Panc1 (cell line): ENCODE data around the gene PTPRN. TPM values are rescaled to one million over a fixed set of nuclear protein-coding genes. Genes with fewer than 3 reads are reported as not detected.

Experiments used
- ATAC-seq: fragments of 200-7000 bp; cut with Tn5 transposase; 2 replicates; pipeline ENCODE4 v1.9.1; 2020; ENCODE audit warnings: mild to moderate bottlenecking, moderate library complexity
- BruUV-seq: library from RNA; stranded (reverse); fragments of 400-500 nt; replicated peaks from 2 replicates; lab custom pipeline; 2021; lab: Mats Ljungman, UMichigan
- CTCF ChIA-PET: fragments of 300-600 bp; sonication (Branson Sonifier 250); formaldehyde crosslinking; loops from one replicate; lab custom pipeline; 2022; ENCODE audit warnings: antibody characterized with exemption; lab: Charles Lee
- POLR2A ChIA-PET: fragments of 300-600 bp; sonication (Branson Sonifier 250); formaldehyde crosslinking; loops from one replicate; lab custom pipeline; 2022; ENCODE audit warnings: antibody characterized with exemption; lab: Charles Lee
- DNase-seq: peaks from one replicate; pipeline ENCODE4 v3.0.0-alpha.2; 2010; ENCODE audit warnings: low read depth, low spot score
- H3K27ac ChIP-seq: 2 replicates; pipeline ENCODE4 v1.5.1; 2011; ENCODE audit warnings: mild to moderate bottlenecking, low read length, inconsistent platforms
- H3K27me3 ChIP-seq: fragments of 200-500 bp; sonication (Bioruptor generic); 2 replicates; pipeline ENCODE4 v1.6.0; 2014; ENCODE audit warnings: low read length, inconsistent platforms; ENCODE audit not compliant: control insufficient read depth, insufficient read depth
- H3K36me3 ChIP-seq: fragments of 200-500 bp; sonication (Bioruptor generic); 2 replicates; pipeline ENCODE4 v1.5.1; 2014; ENCODE audit warnings: inconsistent platforms, mild to moderate bottlenecking, low read length, moderate library complexity; ENCODE audit not compliant: control insufficient read depth, insufficient read depth
- H3K4me1 ChIP-seq: 2 replicates; pipeline ENCODE4 v1.5.1; 2011; ENCODE audit warnings: inconsistent platforms, mild to moderate bottlenecking, low read length, moderate library complexity; ENCODE audit not compliant: control insufficient read depth, insufficient read depth
- H3K4me3 ChIP-seq, 2 experiments: 2 replicates each; pipeline ENCODE4 v1.5.1; 2011 to 2012; ENCODE audit warnings: low read depth in 2 of 2, low read length in 2 of 2, mild to moderate bottlenecking in 2 of 2, inconsistent platforms in 1 of 2, moderate library complexity in 1 of 2
- H3K9me3 ChIP-seq: fragments of 200-500 bp; sonication (Bioruptor generic); 2 replicates; pipeline ENCODE4 v1.5.1; 2014; ENCODE audit warnings: low read depth, mild to moderate bottlenecking, inconsistent platforms, low read length, moderate library complexity; ENCODE audit not compliant: control insufficient read depth, insufficient read depth
- POLR2AphosphoS5 ChIP-seq: IDR thresholded peaks from 2 replicates; pipeline ENCODE4 v1.6.1; 2012; ENCODE audit warnings: mild to moderate bottlenecking, low read depth, low read length, moderate library complexity
- REST ChIP-seq, 2 experiments: IDR thresholded peaks; 2 replicates each; pipeline ENCODE4 v1.6.1; 2011 to 2012; ENCODE audit warnings: low read depth in 2 of 2, control low read depth in 1 of 2, low read length in 1 of 2, mild to moderate bottlenecking in 1 of 2, moderate library complexity in 1 of 2; ENCODE audit not compliant: insufficient read depth in 1 of 2
- SIN3A ChIP-seq: IDR thresholded peaks from 2 replicates; pipeline ENCODE4 v1.6.1; 2012; ENCODE audit warnings: low read depth, mild to moderate bottlenecking, low read length, moderate library complexity, borderline replicate concordance; ENCODE audit not compliant: insufficient read depth
- TCF7L2 ChIP-seq: IDR thresholded peaks from 2 replicates; pipeline ENCODE4 v1.6.1; 2011; ENCODE audit warnings: mild to moderate bottlenecking, low read depth, low read length, inconsistent platforms
- in situ Hi-C: cut with HindIII; loops from 2 replicates; pipeline ENCODE4 v1.10.0; 2016; ENCODE audit warnings: low sequenced_read_pairs, low pct_unique_long_range_greater_than_20kb
- intact Hi-C: fragments of 100-400 bp; cut with micrococcal nuclease; formaldehyde crosslinking; loops from one replicate; pipeline ENCODE4 v1.10.0; 2022; ENCODE audit not compliant: unreplicated experiment
- total RNA-seq: library from RNA; stranded (reverse); gene quantifications from one replicate; pipeline ENCODE4 v1.2.1, GENCODE V29; 2021; ENCODE audit not compliant: unreplicated experiment
- TF ChIP-seq, protein P1 (sequence below): fragments of 450-650 bp; IDR thresholded peaks from 2 replicates; pipeline ENCODE4 v1.5.1; 2017; ENCODE audit warnings: mild to moderate bottlenecking

Gene PTPRN
- total RNA-seq, 1 experiment from 2014 or later, result not detected

DNA sequence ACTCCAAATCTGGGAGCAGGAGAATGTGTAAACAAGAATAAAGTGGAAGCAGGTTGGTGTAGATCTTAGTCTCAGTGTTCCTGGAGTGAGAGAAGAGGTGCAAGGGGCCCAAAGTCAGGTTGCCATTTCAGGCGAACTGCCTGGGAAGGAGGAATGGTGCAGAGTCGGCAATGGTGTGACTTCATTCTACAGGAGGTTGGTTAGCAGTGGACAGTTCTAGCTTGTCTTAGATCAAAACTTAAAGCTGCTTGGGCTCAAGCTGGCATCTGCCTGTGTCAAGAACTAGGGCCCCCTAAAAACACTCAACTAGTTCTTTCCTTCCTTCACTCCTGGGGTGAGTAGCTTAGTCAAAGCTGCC lies 60.4 kb downstream of the PTPRN start:
- Histone ChIP-seq H3K4me1 (peaks cover 51% of the 10 kb centered on the region), H3K27me3 (no peaks in the 10 kb centered on the region), H3K4me3 (no peak overlapping the region), H3K36me3 (no peaks in the 10 kb centered on the region; the same call in 1 of the 2 replicates), H3K9me3 (no peaks in the 10 kb centered on the region), H3K27ac (peak overlapping the region; percentile 65)
- TF ChIP-seq SIN3A (no peak), TCF7L2 (no peak), POLR2AphosphoS5 (no peak), REST (IDR thresholded peaks at IDR 0.05; ENCODE audit: insufficient read depth in 1 of 2, low read depth in 2 of 2, low read length in 1 of 2) (no peak)
- TF ChIP-seq, protein P1, sequence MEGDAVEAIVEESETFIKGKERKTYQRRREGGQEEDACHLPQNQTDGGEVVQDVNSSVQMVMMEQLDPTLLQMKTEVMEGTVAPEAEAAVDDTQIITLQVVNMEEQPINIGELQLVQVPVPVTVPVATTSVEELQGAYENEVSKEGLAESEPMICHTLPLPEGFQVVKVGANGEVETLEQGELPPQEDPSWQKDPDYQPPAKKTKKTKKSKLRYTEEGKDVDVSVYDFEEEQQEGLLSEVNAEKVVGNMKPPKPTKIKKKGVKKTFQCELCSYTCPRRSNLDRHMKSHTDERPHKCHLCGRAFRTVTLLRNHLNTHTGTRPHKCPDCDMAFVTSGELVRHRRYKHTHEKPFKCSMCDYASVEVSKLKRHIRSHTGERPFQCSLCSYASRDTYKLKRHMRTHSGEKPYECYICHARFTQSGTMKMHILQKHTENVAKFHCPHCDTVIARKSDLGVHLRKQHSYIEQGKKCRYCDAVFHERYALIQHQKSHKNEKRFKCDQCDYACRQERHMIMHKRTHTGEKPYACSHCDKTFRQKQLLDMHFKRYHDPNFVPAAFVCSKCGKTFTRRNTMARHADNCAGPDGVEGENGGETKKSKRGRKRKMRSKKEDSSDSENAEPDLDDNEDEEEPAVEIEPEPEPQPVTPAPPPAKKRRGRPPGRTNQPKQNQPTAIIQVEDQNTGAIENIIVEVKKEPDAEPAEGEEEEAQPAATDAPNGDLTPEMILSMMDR, result no peak
- no TSS peak for BruUV-seq
- ATAC-seq (no peak), DNase-seq (no peak)
- intact Hi-C loops, result no loop called here
- CTCF ChIA-PET, result interaction anchor here (0.8 to 1.1 kb wide), 2 partner anchors 31 to 46 kb away, joined by 3 to 6 read pairs; no protein-coding TSS in a partner anchor
- POLR2A ChIA-PET, result interaction anchor here (0.7 kb wide), 1 partner anchor 30 kb away, joined by 3 read pairs; no protein-coding TSS in a partner anchor
- in situ Hi-C loops, result no loop called here

GRCh38 chr2:219247678-219248642 lies 61.2 kb downstream of the PTPRN start:
- ATAC-seq (no peak), DNase-seq (no peak)
- TF ChIP-seq REST (IDR thresholded peaks at IDR 0.05; ENCODE audit: insufficient read depth in 1 of 2, low read depth in 2 of 2, low read length in 1 of 2), result no peak
- no peak for TF ChIP-seq POLR2AphosphoS5
- TF ChIP-seq TCF7L2, result no peak
- TF ChIP-seq, protein P1, result no peak
- TF ChIP-seq SIN3A, result no peak
- no peaks in the 10 kb centered on the region for H3K9me3 ChIP-seq
- CTCF ChIA-PET, result interaction anchor here (0.8 kb wide), 1 partner anchor 47 kb away, joined by 3 read pairs; no protein-coding TSS in a partner anchor
- H3K4me1 ChIP-seq, result peaks cover 45% of the 10 kb centered on the region
- H3K27ac ChIP-seq, result no peak overlapping the region
- POLR2A ChIA-PET, result interaction anchor here (0.7 kb wide), 1 partner anchor 29 kb away, joined by 3 read pairs; no protein-coding TSS in a partner anchor
- H3K36me3 ChIP-seq, result no peaks in the 10 kb centered on the region; the same call in 1 of the 2 replicates
- H3K27me3 ChIP-seq, result no peaks in the 10 kb centered on the region
- intact Hi-C loops, result no loop called here
- in situ Hi-C loops, result no loop called here
- H3K4me3 ChIP-seq, result no peak overlapping the region
- BruUV-seq, result no TSS peak
